GM13976 (cell line): Measurements from ENCODE around the gene ZBTB18.
A peak's percentile ranks its signal among the peaks of the same experiment; 100 is the strongest.

Experiments
- DNase-seq: peaks from one replicate; pipeline ENCODE4 v3.0.0; 2012; ENCODE audit warnings: low spot score
- in situ Hi-C: fragments of 300-500 bp; cut with MboI; formaldehyde crosslinking; loops from one replicate; pipeline ENCODE4 v1.12.0; 2022; ENCODE audit warnings: low sequenced_read_pairs, mixed read lengths, inconsistent platforms; ENCODE audit not compliant: unreplicated experiment
- TF ChIP-seq, protein P1 (sequence below): IDR thresholded peaks from 2 replicates; pipeline ENCODE4 v1.5.1; 2012; ENCODE audit warnings: borderline replicate concordance, mild to moderate bottlenecking; ENCODE audit not compliant: insufficient read depth; ENCODE audit errors: extremely low read depth, missing control alignments, control extremely low read depth

Gene ZBTB18

DNA sequence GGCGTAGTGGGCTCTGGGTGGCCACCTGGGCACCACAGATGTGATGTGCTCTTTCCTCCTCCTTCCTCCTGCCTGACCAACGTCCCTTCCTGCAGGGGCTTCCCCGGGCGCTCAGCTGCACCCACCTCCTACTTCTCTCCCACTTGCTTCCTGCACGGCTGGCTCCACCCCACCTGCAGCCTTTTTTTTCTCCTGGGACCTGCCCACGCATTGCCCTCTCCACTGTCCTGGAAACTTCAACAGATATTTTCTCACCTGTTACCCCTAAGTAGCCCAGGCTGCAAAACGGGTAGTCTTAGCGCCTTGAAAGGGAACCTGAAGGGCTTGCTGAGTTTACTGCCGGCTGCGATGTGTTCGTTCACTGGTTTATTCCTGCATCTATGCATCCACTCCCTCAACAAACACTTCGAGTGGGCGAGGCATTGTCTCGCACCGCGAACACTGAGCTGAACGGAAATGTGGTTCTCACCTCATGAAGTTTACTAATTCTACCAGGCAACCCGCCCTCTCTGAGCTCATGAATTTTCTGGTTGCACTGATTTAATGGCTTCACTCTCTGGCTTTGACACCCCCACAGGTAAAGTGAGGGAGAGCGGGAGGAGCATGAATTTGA lies 23.6 kb downstream of the ZBTB18 start:
- TF ChIP-seq, protein P1, sequence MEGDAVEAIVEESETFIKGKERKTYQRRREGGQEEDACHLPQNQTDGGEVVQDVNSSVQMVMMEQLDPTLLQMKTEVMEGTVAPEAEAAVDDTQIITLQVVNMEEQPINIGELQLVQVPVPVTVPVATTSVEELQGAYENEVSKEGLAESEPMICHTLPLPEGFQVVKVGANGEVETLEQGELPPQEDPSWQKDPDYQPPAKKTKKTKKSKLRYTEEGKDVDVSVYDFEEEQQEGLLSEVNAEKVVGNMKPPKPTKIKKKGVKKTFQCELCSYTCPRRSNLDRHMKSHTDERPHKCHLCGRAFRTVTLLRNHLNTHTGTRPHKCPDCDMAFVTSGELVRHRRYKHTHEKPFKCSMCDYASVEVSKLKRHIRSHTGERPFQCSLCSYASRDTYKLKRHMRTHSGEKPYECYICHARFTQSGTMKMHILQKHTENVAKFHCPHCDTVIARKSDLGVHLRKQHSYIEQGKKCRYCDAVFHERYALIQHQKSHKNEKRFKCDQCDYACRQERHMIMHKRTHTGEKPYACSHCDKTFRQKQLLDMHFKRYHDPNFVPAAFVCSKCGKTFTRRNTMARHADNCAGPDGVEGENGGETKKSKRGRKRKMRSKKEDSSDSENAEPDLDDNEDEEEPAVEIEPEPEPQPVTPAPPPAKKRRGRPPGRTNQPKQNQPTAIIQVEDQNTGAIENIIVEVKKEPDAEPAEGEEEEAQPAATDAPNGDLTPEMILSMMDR: no peak
- DNase-seq: peak; percentile 76
- in situ Hi-C loops: no loop called here

DNA sequence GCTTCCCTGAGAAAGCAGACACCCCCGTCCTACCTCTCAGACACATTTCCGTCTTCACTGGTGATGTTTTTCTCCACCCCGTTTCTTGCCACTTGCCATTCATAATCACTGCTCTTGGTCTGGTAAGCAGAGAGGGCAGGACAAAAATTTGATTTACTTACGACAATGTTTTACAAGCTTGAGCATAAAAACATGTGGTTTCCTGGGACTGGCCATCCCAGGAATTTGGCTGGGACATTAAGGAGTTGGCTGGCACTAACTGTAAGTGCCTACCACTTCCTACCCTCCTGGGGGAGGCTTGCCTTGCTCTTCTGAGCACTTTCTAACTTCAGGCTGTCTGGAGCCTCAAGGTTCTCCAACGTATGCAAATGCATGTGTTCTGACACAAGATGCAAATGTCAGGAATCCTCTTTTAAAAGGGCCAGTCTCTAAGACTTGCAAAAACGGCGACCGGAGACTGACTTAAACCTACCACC lies 24.2 kb downstream of the ZBTB18 start:
- in situ Hi-C loops: no loop called here
- DNase-seq: no peak
- TF ChIP-seq, protein P1: no peak

DNA sequence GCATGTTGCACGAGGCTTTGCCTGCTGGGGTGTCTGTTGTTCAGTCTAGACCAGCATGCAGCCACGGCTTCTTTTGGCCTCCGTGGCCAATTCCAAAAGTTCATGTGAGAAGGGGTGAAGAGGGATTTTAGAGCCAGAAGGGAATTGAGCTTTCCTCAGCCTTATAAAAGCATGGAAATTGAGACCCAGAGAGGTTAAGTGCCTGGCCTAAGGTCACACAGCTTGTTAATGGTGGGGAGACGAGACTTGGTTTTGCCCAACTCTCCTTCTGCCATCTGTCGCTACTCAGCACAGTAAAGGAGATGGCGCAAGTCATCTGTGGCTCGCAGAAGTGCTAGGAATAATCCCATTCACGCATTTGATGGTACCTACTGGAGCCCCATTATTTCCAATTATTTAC lies 25.7 kb downstream of the ZBTB18 start:
- no peak for DNase-seq
- TF ChIP-seq, protein P1: no peak
- in situ Hi-C loops: no loop called here

DNA sequence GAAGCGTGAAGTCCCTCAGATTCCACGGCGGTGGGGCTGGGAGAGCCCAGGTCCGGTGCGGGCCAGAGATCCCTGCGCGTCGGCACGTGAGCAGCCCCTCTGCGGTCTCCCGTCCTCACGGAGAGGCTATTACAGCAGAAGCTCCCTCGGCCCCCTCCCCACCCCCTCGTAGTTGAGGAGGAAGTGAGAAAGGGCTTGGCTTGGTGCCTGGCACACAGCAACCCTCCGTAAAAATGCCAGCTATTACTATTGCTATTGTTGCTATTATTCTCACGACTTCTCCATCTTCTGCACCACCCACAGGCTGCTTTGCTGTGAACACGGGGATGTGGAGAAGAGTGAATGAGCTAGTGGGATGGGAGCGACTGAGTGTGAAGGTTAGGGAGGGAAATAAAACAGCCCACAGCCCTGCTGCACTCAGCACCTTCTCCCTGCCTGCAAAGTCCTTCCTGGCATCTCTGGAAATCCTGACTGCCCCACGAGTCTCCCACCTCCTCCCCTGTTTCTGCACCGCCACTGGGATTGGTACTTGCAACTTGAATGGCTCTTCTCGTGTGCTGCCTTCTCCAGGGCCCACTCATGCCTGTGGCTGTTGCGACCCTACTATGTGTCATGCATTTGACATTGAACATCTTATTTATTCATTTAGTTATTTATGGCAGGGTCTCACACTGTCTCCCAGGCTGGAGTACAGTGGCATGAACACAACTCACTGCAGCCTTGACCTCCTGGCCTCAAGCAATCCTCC lies 26.6 kb downstream of the ZBTB18 start:
- in situ Hi-C loops: no loop called here
- TF ChIP-seq, protein P1: no peak
- no peak for DNase-seq

DNA sequence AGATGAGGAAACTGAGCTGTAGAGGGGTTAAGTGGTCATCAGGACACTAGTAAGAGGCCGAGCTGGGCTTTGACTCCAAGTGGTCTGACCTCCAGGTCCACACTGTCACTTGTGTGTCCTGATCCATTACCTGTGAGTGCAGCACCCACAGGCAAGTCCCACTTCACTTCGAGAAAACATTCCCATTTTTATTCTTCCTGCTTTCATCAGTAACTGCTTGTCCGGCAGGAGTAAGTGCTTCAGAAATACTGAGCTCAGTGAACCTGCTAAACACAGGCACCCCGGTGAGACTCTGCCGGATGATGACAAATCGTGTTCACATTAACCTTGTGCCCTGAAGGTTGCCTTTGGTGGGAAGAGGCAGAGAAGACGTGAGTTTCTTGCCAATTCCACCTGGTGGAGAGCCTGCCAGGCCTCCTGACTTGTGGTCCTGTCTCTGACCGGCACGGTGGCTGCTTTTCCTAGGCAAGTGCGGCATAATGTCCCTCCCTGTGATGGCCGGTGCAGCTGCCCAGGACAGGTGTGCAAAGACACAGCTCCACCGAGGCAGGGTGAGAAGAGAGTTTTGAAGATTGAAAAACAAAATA lies 29.4 kb downstream of the ZBTB18 start:
- in situ Hi-C loops: no loop called here
- TF ChIP-seq, protein P1: no peak
- DNase-seq: no peak

DNA sequence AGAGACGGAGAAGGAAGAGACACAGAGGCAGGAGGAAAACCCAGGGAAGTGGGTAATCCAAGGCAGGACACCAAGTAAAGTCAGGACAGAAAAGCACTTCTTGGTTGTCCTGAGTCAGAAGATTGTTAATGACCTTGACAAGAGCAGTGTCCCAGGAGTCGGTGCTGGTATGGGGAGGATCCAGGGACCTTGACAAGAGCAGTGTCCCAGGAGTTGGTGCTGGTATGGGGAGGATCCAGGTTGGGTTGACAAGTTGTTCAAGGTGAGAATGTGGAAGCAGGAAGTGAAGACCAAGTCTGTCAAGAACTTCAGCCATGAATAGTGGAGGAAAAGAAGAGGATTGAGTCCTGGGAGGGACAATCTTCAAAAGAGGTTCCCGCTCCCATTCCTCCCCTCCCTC lies 31.9 kb downstream of the ZBTB18 start:
- in situ Hi-C loops: no loop called here
- TF ChIP-seq, protein P1: no peak
- DNase-seq: no peak
